T1000 (cell line): ENCODE results near the gene DNMT3A.

ENCODE experiments used
- DNase-seq: peaks from one replicate; lab custom pipeline; 2025; ENCODE audit warnings: mixed read lengths; lab: John Stamatoyannopoulos, UW

The DNMT3A gene

GRCh38 chr2:25343187-25343825 is 1.6 kb upstream of the DNMT3A start:
- DNase-seq, result no peak

- DNase-seq, result peak; percentile 73
Measured at GRCh38 chr2:25342372-25343186, 854 bp upstream of the DNMT3A start.

GRCh38 chr2:25341011-25341727 is 556 bp downstream of the DNMT3A start:
- DNase-seq, result no peak

- no peak for DNase-seq
Measured at GRCh38 chr2:25340181-25340921, 1.4 kb downstream of the DNMT3A start.

- DNase-seq, result no peak
Measured at GRCh38 chr2:25339791-25340180, 1.9 kb downstream of the DNMT3A start.

- no peak for DNase-seq
Measured at GRCh38 chr2:25339211-25339674, 2.5 kb downstream of the DNMT3A start.

- no peak for DNase-seq
Measured at GRCh38 chr2:25338401-25338800, 3.3 kb downstream of the DNMT3A start.

GRCh38 chr2:25337891-25338290 is 3.8 kb downstream of the DNMT3A start:
- no peak for DNase-seq

- no peak for DNase-seq
Measured at GRCh38 chr2:25337276-25337675, 4.4 kb downstream of the DNMT3A start.

- no peak for DNase-seq
Measured at GRCh38 chr2:25336383-25336841, 5.3 kb downstream of the DNMT3A start.

- no peak for DNase-seq
Measured at GRCh38 chr2:25335971-25336370, 5.8 kb downstream of the DNMT3A start.

GRCh38 chr2:25335204-25335603 is 6.5 kb downstream of the DNMT3A start:
- DNase-seq, result no peak

GRCh38 chr2:25334482-25334881 is 7.2 kb downstream of the DNMT3A start:
- DNase-seq, result no peak

GRCh38 chr2:25333981-25334380 is 7.7 kb downstream of the DNMT3A start:
- no peak for DNase-seq

GRCh38 chr2:25332571-25332970 is 9.2 kb downstream of the DNMT3A start:
- DNase-seq, result no peak

GRCh38 chr2:25331686-25332365 is 9.9 kb downstream of the DNMT3A start:
- peak; percentile 16 for DNase-seq

GRCh38 chr2:25330937-25331336 is 10.8 kb downstream of the DNMT3A start:
- no peak for DNase-seq

- no peak for DNase-seq
Measured at GRCh38 chr2:25330273-25330672, 11.5 kb downstream of the DNMT3A start.

- no peak for DNase-seq
Measured at GRCh38 chr2:25328152-25329085, 13.3 kb downstream of the DNMT3A start.

GRCh38 chr2:25326326-25327013 is 15.3 kb downstream of the DNMT3A start:
- no peak for DNase-seq
